ENCODE data around the gene RPUSD3.

GRCh38 chr3:9861201-9861600, 17.4 kb upstream of the RPUSD3 start:
- TF ChIP-seq CTCF (conservative IDR thresholded peaks at IDR 0.05) = no peak
- no peak for TF ChIP-seq ZFX (IDR thresholded peaks at IDR 0.05)

Data from C4-2B (cell line).